ENCODE results near the gene CSNK2A1.

The CSNK2A1 gene

GRCh38 chr20:496126-496696 is 47.4 kb downstream of the CSNK2A1 start:
- no peaks in the 10 kb centered on the region for H3K4me1 ChIP-seq (ENCODE audit: control insufficient read depth in 1 of 2, insufficient read depth in 1 of 2, low read depth in 1 of 2, low read length in 1 of 2)
- H3K27ac ChIP-seq: no peak overlapping the region
- no peak for TF ChIP-seq CTCF (IDR thresholded peaks at IDR 0.05)
- H3K27me3 ChIP-seq: no peaks in the 10 kb centered on the region
- H3K36me3 ChIP-seq: peaks cover 82% of the 10 kb centered on the region
- no peaks in the 10 kb centered on the region for H3K9me3 ChIP-seq
- no peak overlapping the region for H3K4me3 ChIP-seq (ENCODE audit: low read depth in 1 of 2, low read length in 1 of 2)

- no peaks in the 10 kb centered on the region for H3K4me1 ChIP-seq (ENCODE audit: control insufficient read depth in 1 of 2, insufficient read depth in 1 of 2, low read depth in 1 of 2, low read length in 1 of 2)
- no peaks in the 10 kb centered on the region for H3K9me3 ChIP-seq
- no peak for TF ChIP-seq CTCF (IDR thresholded peaks at IDR 0.05)
- no peaks in the 10 kb centered on the region for H3K27me3 ChIP-seq
- H3K36me3 ChIP-seq: peaks cover 74% of the 10 kb centered on the region
- no peak overlapping the region for H3K27ac ChIP-seq
- H3K4me3 ChIP-seq (ENCODE audit: low read depth in 1 of 2, low read length in 1 of 2): no peak overlapping the region
These were observed 51.4 kb downstream of the CSNK2A1 start for GRCh38 chr20:492159-492558.

GRCh38 chr20:487655-488054 is 55.9 kb downstream of the CSNK2A1 start:
- Histone ChIP-seq H3K9me3 (no peaks in the 10 kb centered on the region), H3K27ac (no peak overlapping the region), H3K27me3 (no peaks in the 10 kb centered on the region), H3K4me1 (ENCODE audit: control insufficient read depth in 1 of 2, insufficient read depth in 1 of 2, low read depth in 1 of 2, low read length in 1 of 2) (no peaks in the 10 kb centered on the region), H3K4me3 (ENCODE audit: low read depth in 1 of 2, low read length in 1 of 2) (no peak overlapping the region), H3K36me3 (peaks cover 87% of the 10 kb centered on the region)
- TF ChIP-seq CTCF (IDR thresholded peaks at IDR 0.05): no peak

- Histone ChIP-seq H3K4me1 (ENCODE audit: control insufficient read depth in 1 of 2, insufficient read depth in 1 of 2, low read depth in 1 of 2, low read length in 1 of 2) (no peaks in the 10 kb centered on the region), H3K27ac (no peak overlapping the region), H3K4me3 (ENCODE audit: low read depth in 1 of 2, low read length in 1 of 2) (no peak overlapping the region), H3K27me3 (no peaks in the 10 kb centered on the region), H3K9me3 (no peaks in the 10 kb centered on the region), H3K36me3 (peaks cover 80% of the 10 kb centered on the region)
- no peak for TF ChIP-seq CTCF (IDR thresholded peaks at IDR 0.05)
These were observed 59.6 kb downstream of the CSNK2A1 start for GRCh38 chr20:483815-484644.

GRCh38 chr20:481167-481566 is 62.4 kb downstream of the CSNK2A1 start:
- H3K4me1 ChIP-seq (ENCODE audit: control insufficient read depth in 1 of 2, insufficient read depth in 1 of 2, low read depth in 1 of 2, low read length in 1 of 2): no peaks in the 10 kb centered on the region
- TF ChIP-seq CTCF (IDR thresholded peaks at IDR 0.05): no peak
- H3K36me3 ChIP-seq: peaks cover 52% of the 10 kb centered on the region
- H3K27me3 ChIP-seq: no peaks in the 10 kb centered on the region
- H3K4me3 ChIP-seq (ENCODE audit: low read depth in 1 of 2, low read length in 1 of 2): no peak overlapping the region
- no peak overlapping the region for H3K27ac ChIP-seq
- no peaks in the 10 kb centered on the region for H3K9me3 ChIP-seq

Measured in neutrophil (primary cell).